WTC11 (cell line): ENCODE measurements around the gene PACS1. TPM values are rescaled to one million over a fixed set of nuclear protein-coding genes. Genes with fewer than 3 reads are reported as not detected.

Experiments
- ATAC-seq: fragments of 200-7000 bp; cut with Tn5 transposase; 2 replicates; pipeline ENCODE4 v1.10.0; 2021; ENCODE audit warnings: mild to moderate bottlenecking, moderate library complexity
- CTCF ChIA-PET: fragments of 300-600 bp; sonication (Branson Sonifier 250); formaldehyde crosslinking; loops from one replicate; lab custom pipeline; 2021; ENCODE audit warnings: antibody characterized with exemption; lab: Charles Lee
- POLR2A ChIA-PET: fragments of 350-600 bp; sonication (Branson Sonifier 250); formaldehyde crosslinking; loops from one replicate; lab custom pipeline; 2021; ENCODE audit warnings: antibody characterized with exemption; lab: Charles Lee
- DNase-seq: peaks from one replicate; pipeline ENCODE4 v3.0.0; 2021; ENCODE audit warnings: low spot score
- H3K27ac Mint-ChIP-seq: 2 replicates; pipeline ENCODE4 v1.8.0; 2021; ENCODE audit warnings: mixed read lengths
- H3K27me3 Mint-ChIP-seq: 2 replicates; pipeline ENCODE4 v1.8.0; 2021; ENCODE audit warnings: low read depth, mild to moderate bottlenecking, moderate library complexity, mixed read lengths
- H3K36me3 Mint-ChIP-seq: 2 replicates; pipeline ENCODE4 v1.8.0; 2021; ENCODE audit warnings: mixed read lengths
- H3K4me1 Mint-ChIP-seq: 2 replicates; pipeline ENCODE4 v1.8.0; 2022; ENCODE audit warnings: mixed read lengths
- H3K4me3 Mint-ChIP-seq: 2 replicates; pipeline ENCODE4 v1.8.0; 2021; ENCODE audit warnings: mild to moderate bottlenecking, moderate library complexity, mixed read lengths
- H3K9me3 Mint-ChIP-seq: 2 replicates; pipeline ENCODE4 v1.8.0; 2021; ENCODE audit warnings: mixed read lengths
- ARID4B ChIP-seq: sonication (generic); formaldehyde crosslinking; IDR thresholded peaks from 2 replicates; pipeline ENCODE4 v1.8.0; 2023; ENCODE audit warnings: missing genetic modification reagents, mild to moderate bottlenecking, borderline replicate concordance
- ATF3 ChIP-seq: sonication (generic); formaldehyde crosslinking; conservative IDR thresholded peaks from 2 replicates; pipeline ENCODE4 v1.8.1; 2022; ENCODE audit warnings: mild to moderate bottlenecking, missing genetic modification reagents
- CREM ChIP-seq: sonication (generic); formaldehyde crosslinking; IDR thresholded peaks from 2 replicates; pipeline ENCODE4 v1.8.1; 2022; ENCODE audit warnings: mild to moderate bottlenecking, missing genetic modification reagents, moderate library complexity
- FOXP4 ChIP-seq: sonication (generic); formaldehyde crosslinking; IDR thresholded peaks from 2 replicates; pipeline ENCODE4 v1.8.0; 2022; ENCODE audit warnings: mild to moderate bottlenecking, missing genetic modification reagents
- JAZF1 ChIP-seq: fragments of 250-450 bp; sonication (Bioruptor Pico); IDR thresholded peaks from 2 replicates; pipeline ENCODE4 v1.9.0; 2021; ENCODE audit warnings: moderate library complexity, mild to moderate bottlenecking, inconsistent platforms
- MLX ChIP-seq: sonication (generic); formaldehyde crosslinking; IDR thresholded peaks from 2 replicates; pipeline ENCODE4 v1.8.1; 2023; ENCODE audit warnings: mild to moderate bottlenecking, missing genetic modification reagents, moderate library complexity
- MXD4 ChIP-seq: fragments of 250-450 bp; sonication (Bioruptor Pico); IDR thresholded peaks from 2 replicates; pipeline ENCODE4 v1.8.0; 2021; ENCODE audit warnings: mild to moderate bottlenecking, moderate library complexity, borderline replicate concordance
- NFATC4 ChIP-seq: fragments of 250-450 bp; sonication (Bioruptor Pico); IDR thresholded peaks from 2 replicates; pipeline ENCODE4 v1.9.0; 2021; ENCODE audit warnings: mild to moderate bottlenecking
- NR1H2 ChIP-seq: sonication (generic); formaldehyde crosslinking; IDR thresholded peaks from 2 replicates; pipeline ENCODE4 v1.9.0; 2021; ENCODE audit warnings: mild to moderate bottlenecking, moderate library complexity, missing genetic modification reagents
- NR2C2 ChIP-seq: sonication (generic); formaldehyde crosslinking; IDR thresholded peaks from 2 replicates; pipeline ENCODE4 v1.8.0; 2022; ENCODE audit warnings: mild to moderate bottlenecking, missing genetic modification reagents
- RELA ChIP-seq: sonication (generic); formaldehyde crosslinking; IDR thresholded peaks from 2 replicates; pipeline ENCODE4 v1.8.1; 2022; ENCODE audit warnings: missing genetic modification reagents, mild to moderate bottlenecking, borderline replicate concordance
- TCF7 ChIP-seq: sonication (generic); formaldehyde crosslinking; IDR thresholded peaks from 2 replicates; pipeline ENCODE4 v1.8.0; 2022; ENCODE audit warnings: mild to moderate bottlenecking, low read depth, missing genetic modification reagents, moderate library complexity
- TEAD4 ChIP-seq: sonication (generic); formaldehyde crosslinking; IDR thresholded peaks from 2 replicates; pipeline ENCODE4 v1.8.0; 2022; ENCODE audit warnings: mild to moderate bottlenecking, missing genetic modification reagents
- TP53 ChIP-seq: sonication (generic); formaldehyde crosslinking; IDR thresholded peaks from 2 replicates; pipeline ENCODE4 v1.8.1; 2023; ENCODE audit warnings: mild to moderate bottlenecking, missing genetic modification reagents
- ZBTB21 ChIP-seq: sonication (generic); formaldehyde crosslinking; IDR thresholded peaks from 2 replicates; pipeline ENCODE4 v1.8.1; 2023; ENCODE audit warnings: mild to moderate bottlenecking, missing genetic modification reagents, borderline replicate concordance
- ZNF281 ChIP-seq: sonication (generic); formaldehyde crosslinking; IDR thresholded peaks from 2 replicates; pipeline ENCODE4 v1.8.0; 2023; ENCODE audit warnings: mild to moderate bottlenecking, missing genetic modification reagents
- ZNF317 ChIP-seq: sonication (generic); formaldehyde crosslinking; IDR thresholded peaks from 2 replicates; pipeline ENCODE4 v1.8.1; 2023; ENCODE audit warnings: low read depth, mild to moderate bottlenecking, moderate library complexity, missing genetic modification reagents, borderline replicate concordance
- ZNF423 ChIP-seq: fragments of 250-450 bp; sonication (Bioruptor Pico); IDR thresholded peaks from 2 replicates; pipeline ENCODE4 v2.1.2; 2022; ENCODE audit warnings: mild to moderate bottlenecking, moderate library complexity
- ZNF425 ChIP-seq: fragments of 250-450 bp; sonication (Bioruptor Pico); conservative IDR thresholded peaks from 2 replicates; pipeline ENCODE4 v1.9.0; 2021; ENCODE audit warnings: mild to moderate bottlenecking
- ZNF532 ChIP-seq: fragments of 250-450 bp; sonication (Bioruptor Pico); IDR thresholded peaks from 2 replicates; pipeline ENCODE4 v1.9.0; 2021; ENCODE audit warnings: mild to moderate bottlenecking, borderline replicate concordance
- ZNF671 ChIP-seq: fragments of 250-450 bp; sonication (Bioruptor Pico); IDR thresholded peaks from 2 replicates; pipeline ENCODE4 v1.8.0; 2021; ENCODE audit warnings: mild to moderate bottlenecking
- total RNA-seq: library from RNA; stranded (reverse); gene quantifications from 3 replicates; pipeline ENCODE4 v1.2.3, GENCODE V29; 2021

The PACS1 gene
- total RNA-seq, 1 experiment from 2014 or later = 34.8 TPM

GRCh38 chr11:66263785-66264184 lies 193.7 kb downstream of the PACS1 start (continued):
- TF ChIP-seq FOXP4 (no peak), NR2C2 (no peak), ZNF532 (CRISPR knock-in tag) (no peak), JAZF1 (CRISPR knock-in tag) (no peak), ZNF317 (CRISPR knock-in tag) (no peak), TP53 (no peak), ZNF671 (CRISPR knock-in tag) (no peak), RELA (no peak)

GRCh38 chr11:66264383-66264782 lies 194.3 kb downstream of the PACS1 start:
- peak overlapping the region; percentile 63 for H3K27ac Mint-ChIP-seq
- peaks cover 8% of the 10 kb centered on the region for H3K4me1 Mint-ChIP-seq
- no peak for DNase-seq
- no peaks in the 10 kb centered on the region; the same call in 1 of the 2 replicates for H3K27me3 Mint-ChIP-seq
- ATAC-seq = no peak
- H3K36me3 Mint-ChIP-seq = peaks cover 35% of the 10 kb centered on the region
- no peaks in the 10 kb centered on the region for H3K9me3 Mint-ChIP-seq
- no peak overlapping the region for H3K4me3 Mint-ChIP-seq
- POLR2A ChIA-PET = interaction anchor here (0.6 to 1.1 kb wide), 2 partner anchors 25 to 35 kb away, joined by 3 read pairs; partner anchors contain the start of gene YIF1A
- CTCF ChIA-PET = interaction anchor here (0.5 to 1.8 kb wide), 13 partner anchors 11 to 94 kb away, joined by 3 to 13 read pairs (median 4); partner anchors contain the start of genes RIN1 and YIF1A
- TF ChIP-seq ZBTB21 (CRISPR knock-in tag) (no peak), ARID4B (CRISPR knock-in tag) (no peak), ZNF425 (CRISPR knock-in tag) (no peak), MXD4 (CRISPR knock-in tag) (no peak), ZNF281 (CRISPR knock-in tag) (no peak), ZNF423 (CRISPR knock-in tag) (no peak), MLX (no peak), TCF7 (no peak), NR1H2 (no peak), ATF3 (CRISPR knock-in tag) (no peak), NFATC4 (no peak), CREM (CRISPR knock-in tag) (no peak), TEAD4 (CRISPR knock-in tag) (no peak)
